Endothelial cell of umbilical vein (primary cell): Measurements from ENCODE around the gene CAMP. TPM values are rescaled to one million over a fixed set of nuclear protein-coding genes. Genes with fewer than 3 reads are reported as not detected.

Experiments
- BruUV-seq: library from RNA; stranded (reverse); fragments of 400-500 nt; replicated peaks from 2 replicates; lab custom pipeline; 2021; lab: Mats Ljungman, UMichigan
- CTCF ChIA-PET: fragments of 300-600, 350-600 bp; sonication (Branson Sonifier 250); formaldehyde crosslinking; loops from one replicate; lab custom pipeline; 2021; ENCODE audit warnings: antibody characterized with exemption, inconsistent platforms; lab: Charles Lee
- POLR2A ChIA-PET: fragments of 300-600, 350-600 bp; sonication (Branson Sonifier 250); formaldehyde crosslinking; loops from one replicate; lab custom pipeline; 2021; ENCODE audit warnings: antibody characterized with exemption, inconsistent platforms; lab: Charles Lee
- DNase-seq: peaks from one replicate; pipeline ENCODE4 v3.0.0-alpha.2; 2011; ENCODE audit warnings: low read depth, low spot score
- FAIRE-seq: peaks from 2 replicates; lab custom pipeline; 2011; peaks lifted over from hg19 to GRCh38; lab: Jason Lieb, UNC
- H2AFZ ChIP-seq: 2 replicates; pipeline ENCODE4 v1.6.0; 2012; ENCODE audit warnings: low read depth, low read length, control low read depth, inconsistent platforms
- H3K27ac ChIP-seq: 2 replicates; pipeline ENCODE4 v1.5.1; 2011; ENCODE audit warnings: low read depth, mild to moderate bottlenecking, control low read depth, low read length, moderate library complexity; ENCODE audit not compliant: insufficient read depth
- H3K27me3 ChIP-seq, 2 experiments: 2 replicates each; pipeline versions ENCODE4 v1.6.0 to v1.6.1; 2011; ENCODE audit warnings: low read length in 2 of 2, mixed read lengths in 1 of 2; ENCODE audit not compliant: control insufficient read depth in 2 of 2, insufficient read depth in 2 of 2
- H3K36me3 ChIP-seq, 2 experiments: 2 replicates in 1 of 2; 3 replicates in 1 of 2; pipeline ENCODE4 v1.5.1; 2011; ENCODE audit warnings: low read length in 2 of 2, mild to moderate bottlenecking in 1 of 2, moderate library complexity in 1 of 2; ENCODE audit not compliant: control insufficient read depth in 2 of 2, insufficient read depth in 2 of 2; ENCODE audit errors: extremely low read depth in 1 of 2
- H3K4me1 ChIP-seq: 3 replicates; pipeline ENCODE4 v1.5.1; 2011; ENCODE audit warnings: mild to moderate bottlenecking, low read length; ENCODE audit not compliant: control insufficient read depth, insufficient read depth; ENCODE audit errors: extremely low read depth
- H3K4me2 ChIP-seq: 2 replicates; pipeline ENCODE4 v1.6.1; 2011; ENCODE audit warnings: low read length, control low read depth, mixed read lengths; ENCODE audit not compliant: insufficient read depth
- H3K4me3 ChIP-seq, 3 experiments: fragments of 200-600 bp in 1 of 3; sonication (generic), shearing (Covaris generic) in 1 of 3; replicated peaks in 1 of 3; 2 replicates each; pipeline ENCODE4 v1.5.1; 2011 to 2016; ENCODE audit warnings: control low read depth in 3 of 3, low read length in 3 of 3, mild to moderate bottlenecking in 2 of 3, inconsistent platforms in 1 of 3, low read depth in 1 of 3, moderate library complexity in 1 of 3; ENCODE audit not compliant: insufficient read depth in 1 of 3
- H3K79me2 ChIP-seq: 2 replicates; pipeline ENCODE4 v1.6.0; 2012; ENCODE audit warnings: low read length, inconsistent platforms; ENCODE audit not compliant: control insufficient read depth, insufficient read depth
- H3K9ac ChIP-seq: replicated peaks from 2 replicates; pipeline ENCODE3; 2011; ENCODE audit warnings: low read length, control low read depth; ENCODE audit not compliant: insufficient read depth; ENCODE audit errors: extremely low read depth
- H3K9me1 ChIP-seq: replicated peaks from 3 replicates; pipeline ENCODE4 v1.6.0; 2011; ENCODE audit warnings: mild to moderate bottlenecking, low read length; ENCODE audit not compliant: control insufficient read depth, insufficient read depth; ENCODE audit errors: extremely low read depth
- H3K9me3 ChIP-seq: replicated peaks from 2 replicates; pipeline ENCODE4 v1.5.1; 2012; ENCODE audit warnings: low read length, inconsistent platforms; ENCODE audit not compliant: control insufficient read depth, insufficient read depth
- H4K20me1 ChIP-seq: replicated peaks from 2 replicates; pipeline ENCODE3; 2011; ENCODE audit warnings: mild to moderate bottlenecking, low read length; ENCODE audit not compliant: control insufficient read depth, insufficient read depth; ENCODE audit errors: extremely low read depth
- CTCF ChIP-seq, 2 donors: IDR thresholded peaks; 1 replicate in 1 of 2; 2 replicates in 1 of 2; pipeline ENCODE4 v1.5.1; 2011; ENCODE audit warnings: low read length in 2 of 2, mild to moderate bottlenecking in 2 of 2, moderate library complexity in 2 of 2, control low read depth in 1 of 2, inconsistent platforms in 1 of 2, low read depth in 1 of 2; ENCODE audit not compliant: insufficient read depth in 1 of 2; ENCODE audit errors: extremely low read depth in 1 of 2
- EZH2 ChIP-seq: IDR thresholded peaks from 2 replicates; pipeline ENCODE4 v1.6.1; 2012; ENCODE audit warnings: borderline replicate concordance, low read depth, mild to moderate bottlenecking, moderate library complexity, low read length, inconsistent platforms; ENCODE audit not compliant: severe bottlenecking
- FOS ChIP-seq: IDR thresholded peaks from 2 replicates; pipeline ENCODE4 v1.6.1; 2011; ENCODE audit warnings: mild to moderate bottlenecking, low read length, moderate library complexity, borderline replicate concordance; ENCODE audit not compliant: insufficient read depth
- GATA2 ChIP-seq: IDR thresholded peaks from 2 replicates; pipeline ENCODE4 v1.7.0; 2011; ENCODE audit warnings: low read depth, mild to moderate bottlenecking, moderate library complexity, mixed read lengths, low read length; ENCODE audit not compliant: insufficient read length, insufficient read depth
- JUN ChIP-seq: IDR thresholded peaks from 2 replicates; pipeline ENCODE4 v1.6.1; 2011; ENCODE audit warnings: borderline replicate concordance, low read depth; ENCODE audit not compliant: insufficient read length, insufficient read depth
- MAX ChIP-seq: IDR thresholded peaks from 2 replicates; pipeline ENCODE4 v1.6.1; 2011; ENCODE audit not compliant: insufficient read depth, insufficient read length
- MYC ChIP-seq: IDR thresholded peaks from one replicate; pipeline ENCODE4 v1.6.1; 2011; ENCODE audit warnings: mild to moderate bottlenecking, low read depth, low read length
- POLR2A ChIP-seq: IDR thresholded peaks from 2 replicates; pipeline ENCODE4 v1.6.1; 2012; ENCODE audit warnings: low read depth, mild to moderate bottlenecking, control low read depth, low read length
- POLR2AphosphoS5 ChIP-seq: IDR thresholded peaks from 2 replicates; pipeline ENCODE4 v1.6.1; 2012; ENCODE audit warnings: low read depth, mild to moderate bottlenecking, control low read depth, low read length, moderate library complexity; ENCODE audit not compliant: insufficient read depth
- dilution Hi-C: fragments of 300-500 bp; cut with MboI; formaldehyde crosslinking; loops from one replicate; pipeline ENCODE4 v1.15.0; 2019; ENCODE audit warnings: low sequenced_read_pairs; ENCODE audit not compliant: extremely low pct_ligation_motif_present
- intact Hi-C: fragments of 100-400 bp; cut with micrococcal nuclease; formaldehyde crosslinking; loops from one replicate; pipeline ENCODE4 v1.10.0; 2022
- polyA plus RNA-seq, 4 experiments: library from polyadenylated mRNA; depleted of rRNA in 3 of 4; stranded (reverse) in 3 of 4; unstranded in 1 of 4; fragments of >200 nt; gene quantifications; 2 replicates each; pipeline versions ENCODE4 v1.2.1 to v1.2.3, GENCODE V29; 2011 to 2012; ENCODE audit warnings: missing spikeins in 1 of 4
- total RNA-seq: library from RNA; stranded (reverse); gene quantifications from 2 replicates; pipeline ENCODE4 v1.2.3, GENCODE V29; 2021

Gene CAMP
- total and polyA plus RNA-seq, 2 donors (not counting 3 experiments of a cell fraction or from before 2014, with no cell fraction given): not detected

- CTCF ChIA-PET: interaction anchor here (1.8 to 7.2 kb wide), 3 partner anchors 8 to 194 kb away, joined by 10 to 91 read pairs (median 11); no protein-coding TSS in a partner anchor
- Histone ChIP-seq H3K9me3 (no peaks in the 10 kb centered on the region), H3K36me3 (no peaks in the 10 kb centered on the region), H3K27ac (peak overlapping the region; percentile 84), H4K20me1 (no peaks in the 10 kb centered on the region), H3K4me2 (peak overlapping the region; percentile 74), H3K9ac (peak overlapping the region; percentile 92), H3K4me3 (peak overlapping the region; percentile 72 to 94 (median 82)), H3K79me2 (peaks cover 19% of the 10 kb centered on the region), H3K27me3 (no peaks in the 10 kb centered on the region), H3K9me1 (no peaks in the 10 kb centered on the region), H3K4me1 (peaks cover 1% of the 10 kb centered on the region), H2AFZ (peak overlapping the region; percentile 95)
- POLR2A ChIA-PET: no interaction called here
- BruUV-seq: no TSS peak
- intact Hi-C loops (loop anchor here (1.0 kb wide), 1 partner anchor 59 kb away; the partner anchor contains the start of gene NME6), dilution Hi-C loops (no loop called here)
- TF ChIP-seq CTCF (IDR thresholded peaks at IDR 0.05; ENCODE audit: extremely low read depth in 1 of 2, insufficient read depth in 1 of 2, low read depth in 1 of 2, low read length in 2 of 2) (no peak), JUN (no peak), EZH2 (no peak), POLR2A (no peak), MYC (no peak), GATA2 (no peak), FOS (no peak), MAX (no peak), POLR2AphosphoS5 (no peak)
- DNase-seq (peak; percentile 29), FAIRE-seq (peak; percentile 87)
These were observed 18.6 kb downstream of the CAMP start for GRCh38 chr3:48241796-48242455.
